HFFc6 (cell line): Measurements from ENCODE around the gene TPST2. TPM values are rescaled to one million over a fixed set of nuclear protein-coding genes. Genes with fewer than 3 reads are reported as not detected.
A peak's percentile ranks its signal among the peaks of the same experiment; 100 is the strongest.

ENCODE experiments used
- DNase-seq: peaks from one replicate; pipeline ENCODE4 v3.0.0-alpha.2; 2018
- H3K27ac Mint-ChIP-seq: 2 replicates; pipeline ENCODE4 v1.8.0; 2020; ENCODE audit warnings: mild to moderate bottlenecking, mixed read lengths
- H3K27me3 Mint-ChIP-seq: 2 replicates; pipeline ENCODE4 v1.8.0; 2021; ENCODE audit warnings: mild to moderate bottlenecking, moderate library complexity, mixed read lengths; ENCODE audit not compliant: insufficient read depth
- H3K36me3 Mint-ChIP-seq: 2 replicates; pipeline ENCODE4 v1.8.0; 2021; ENCODE audit warnings: low read depth, mixed read lengths
- H3K4me1 Mint-ChIP-seq: 2 replicates; pipeline ENCODE4 v1.8.0; 2020; ENCODE audit warnings: low read depth, mixed read lengths
- H3K4me3 Mint-ChIP-seq: 2 replicates; pipeline ENCODE4 v1.8.0; 2020; ENCODE audit warnings: mild to moderate bottlenecking, moderate library complexity, mixed read lengths
- H3K9me3 Mint-ChIP-seq: 2 replicates; pipeline ENCODE4 v1.8.0; 2020; ENCODE audit warnings: mild to moderate bottlenecking, mixed read lengths
- total RNA-seq, 6 experiments: library from RNA; stranded (reverse); fragmentation: NEBNext Ultra II Directional; extraction: Animal tissue kit (Norgen Biotek cat#: 25700); gene quantifications; 2 replicates in 1 of 6; 3 replicates in 5 of 6; pipeline ENCODE4 v1.2.3, GENCODE V29; 2021
- TF ChIP-seq, protein P1 (sequence below): fragments of 200-600 bp; sonication (generic); IDR thresholded peaks from 2 replicates; pipeline ENCODE4 v1.5.0; 2021; ENCODE audit warnings: antibody characterized with exemption, mild to moderate bottlenecking

TPST2 gene
- total RNA-seq, 6 experiments from 2014 or later, result 66.8 to 75.5 (median 73.8) TPM

DNA sequence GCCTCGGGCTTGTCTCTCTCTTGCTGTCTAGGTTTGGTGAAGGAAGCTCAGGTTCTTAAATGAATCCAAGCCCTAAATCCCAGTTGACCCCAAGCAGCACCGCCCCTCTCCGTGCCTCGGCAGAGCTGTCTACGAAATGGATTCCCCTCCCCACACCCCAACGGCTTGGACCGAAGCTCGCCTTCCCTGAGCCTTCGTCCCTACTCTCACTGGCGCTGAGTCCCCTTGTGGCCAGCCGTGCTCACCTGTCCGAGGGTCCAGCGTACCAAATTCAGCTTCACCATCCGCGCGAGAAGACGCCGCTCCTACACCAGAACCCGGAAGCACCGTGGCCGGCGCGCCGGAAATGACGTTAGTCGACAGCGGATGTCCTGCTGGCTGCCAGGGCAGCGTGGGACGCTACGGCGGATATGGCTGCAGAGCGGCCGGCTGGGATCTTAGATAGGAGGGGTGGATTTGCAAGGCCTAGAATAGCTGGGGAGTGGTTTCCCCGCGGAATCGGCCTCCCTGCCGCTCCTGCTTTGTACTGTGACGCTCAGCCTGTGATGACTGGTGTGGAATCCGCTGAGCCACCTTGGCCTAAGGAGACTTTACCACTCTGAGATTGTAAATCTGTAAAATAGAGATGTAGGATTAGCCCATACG lies 77.7 kb downstream of the TPST2 start, which contains the start of gene TFIP11:
TSS of gene TFIP11 (minus strand) at position 325 of the 645 bp plus-strand sequence. CDS start 2,201 bp downstream, outside the sequence.
- TF ChIP-seq, protein P1, sequence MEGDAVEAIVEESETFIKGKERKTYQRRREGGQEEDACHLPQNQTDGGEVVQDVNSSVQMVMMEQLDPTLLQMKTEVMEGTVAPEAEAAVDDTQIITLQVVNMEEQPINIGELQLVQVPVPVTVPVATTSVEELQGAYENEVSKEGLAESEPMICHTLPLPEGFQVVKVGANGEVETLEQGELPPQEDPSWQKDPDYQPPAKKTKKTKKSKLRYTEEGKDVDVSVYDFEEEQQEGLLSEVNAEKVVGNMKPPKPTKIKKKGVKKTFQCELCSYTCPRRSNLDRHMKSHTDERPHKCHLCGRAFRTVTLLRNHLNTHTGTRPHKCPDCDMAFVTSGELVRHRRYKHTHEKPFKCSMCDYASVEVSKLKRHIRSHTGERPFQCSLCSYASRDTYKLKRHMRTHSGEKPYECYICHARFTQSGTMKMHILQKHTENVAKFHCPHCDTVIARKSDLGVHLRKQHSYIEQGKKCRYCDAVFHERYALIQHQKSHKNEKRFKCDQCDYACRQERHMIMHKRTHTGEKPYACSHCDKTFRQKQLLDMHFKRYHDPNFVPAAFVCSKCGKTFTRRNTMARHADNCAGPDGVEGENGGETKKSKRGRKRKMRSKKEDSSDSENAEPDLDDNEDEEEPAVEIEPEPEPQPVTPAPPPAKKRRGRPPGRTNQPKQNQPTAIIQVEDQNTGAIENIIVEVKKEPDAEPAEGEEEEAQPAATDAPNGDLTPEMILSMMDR, result peak; percentile 45; the same call in 1 of the 2 replicates
- Mint-ChIP-seq H3K4me3 (peak within 1 kb of the TSS; percentile 100), H3K27me3 (no peaks in the 10 kb centered on the region), H3K4me1 (peaks cover 38% of the 10 kb centered on the region), H3K9me3 (no peaks in the 10 kb centered on the region), H3K36me3 (peaks cover 21% of the 10 kb centered on the region), H3K27ac (peak within 1 kb of the TSS; percentile 96)
- DNase-seq, result peak; percentile 88

DNA sequence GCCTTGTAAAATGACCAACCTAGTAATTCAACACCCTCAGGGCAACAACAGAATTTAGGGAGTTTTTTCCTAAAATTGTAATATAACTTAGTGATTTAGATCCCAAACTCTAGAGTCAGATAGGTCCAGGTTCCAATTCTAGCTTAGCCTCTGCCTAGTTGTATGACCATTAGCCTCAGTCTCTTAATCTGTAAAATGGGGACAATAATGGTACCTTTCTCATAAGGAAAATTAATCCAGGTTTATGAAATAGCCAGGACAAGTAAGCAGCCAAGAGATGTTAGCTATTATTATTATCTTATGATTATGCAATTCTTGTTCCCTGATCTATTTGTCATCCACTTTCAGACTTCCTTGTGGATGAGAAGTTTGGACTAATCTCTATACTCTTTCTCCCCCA lies 81.8 kb downstream of the TPST2 start:
- H3K4me3 Mint-ChIP-seq, result no peak overlapping the region
- DNase-seq, result no peak
- no peaks in the 10 kb centered on the region for H3K27me3 Mint-ChIP-seq
- no peak overlapping the region for H3K27ac Mint-ChIP-seq
- H3K9me3 Mint-ChIP-seq, result no peaks in the 10 kb centered on the region
- peaks cover 23% of the 10 kb centered on the region for H3K4me1 Mint-ChIP-seq
- TF ChIP-seq, protein P1, result no peak
- peaks cover 36% of the 10 kb centered on the region for H3K36me3 Mint-ChIP-seq

DNA sequence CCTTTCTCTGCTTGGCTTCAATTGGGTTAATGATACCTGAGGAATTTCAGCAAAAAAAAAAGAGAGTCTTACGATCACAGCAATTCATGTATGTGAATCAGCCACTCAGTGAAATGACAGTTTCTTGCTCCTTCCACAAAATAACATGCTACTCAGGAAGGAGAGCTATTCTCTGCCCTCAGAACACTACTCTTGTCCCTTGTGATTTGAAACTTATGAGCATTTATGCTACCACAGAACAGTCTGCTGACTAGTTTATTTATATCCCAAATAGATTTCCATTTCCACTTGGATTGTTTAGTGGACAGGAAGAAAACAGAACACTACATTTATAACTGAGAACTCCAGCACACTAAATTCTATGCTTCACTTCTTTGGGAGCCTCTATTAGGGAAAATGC lies 86.2 kb downstream of the TPST2 start:
- DNase-seq, result no peak
- no peaks in the 10 kb centered on the region; the same call in 1 of the 2 replicates for H3K27me3 Mint-ChIP-seq
- H3K4me1 Mint-ChIP-seq, result peaks cover 22% of the 10 kb centered on the region
- H3K9me3 Mint-ChIP-seq, result no peaks in the 10 kb centered on the region
- TF ChIP-seq, protein P1, result no peak
- no peak overlapping the region for H3K4me3 Mint-ChIP-seq
- no peak overlapping the region for H3K27ac Mint-ChIP-seq
- H3K36me3 Mint-ChIP-seq, result peaks cover 46% of the 10 kb centered on the region

DNA sequence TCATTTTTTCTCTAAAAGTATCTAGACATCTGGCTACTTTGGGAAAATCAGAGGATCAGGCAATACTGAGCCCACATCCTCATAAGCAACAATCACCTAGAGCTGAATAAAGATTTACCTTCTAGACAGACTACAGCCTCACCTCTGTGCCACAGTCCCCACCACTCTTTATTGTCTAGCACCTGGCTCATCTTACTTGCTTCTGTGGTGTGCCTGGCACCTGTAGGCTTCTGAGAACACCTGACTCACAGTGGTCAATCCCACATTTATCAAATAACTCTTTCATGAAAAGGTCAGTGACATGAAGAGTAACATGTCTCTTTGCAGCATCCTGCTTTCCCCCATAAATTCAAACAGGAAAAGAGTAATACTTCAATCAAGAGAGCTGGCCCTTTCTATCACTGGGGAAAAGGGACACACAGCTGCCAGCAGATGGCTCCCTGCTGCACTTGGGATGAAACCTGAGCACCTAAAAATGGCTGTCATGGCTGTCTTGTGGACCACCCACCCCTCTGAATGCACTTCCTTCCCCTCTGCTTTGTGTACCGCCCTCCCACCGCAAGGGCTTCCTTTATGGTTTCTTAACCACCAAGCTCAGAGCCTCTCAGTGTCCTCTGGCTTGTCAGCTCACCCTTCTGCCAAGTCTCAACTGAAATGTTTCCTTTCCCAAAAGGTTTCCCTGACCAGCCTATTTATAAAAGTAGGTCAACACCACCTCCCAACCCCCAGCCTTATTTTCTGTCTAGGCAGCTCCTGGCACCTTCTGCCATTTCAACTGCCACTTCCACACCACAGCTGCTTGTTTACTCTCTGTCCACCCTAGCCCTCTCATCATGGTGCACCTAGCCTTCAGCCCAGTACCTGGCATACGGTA lies 87.0 kb downstream of the TPST2 start:
- Mint-ChIP-seq H3K27ac (peak overlapping the region; percentile 15; the same call in 1 of the 2 replicates), H3K27me3 (no peaks in the 10 kb centered on the region; the same call in 1 of the 2 replicates), H3K36me3 (peaks cover 48% of the 10 kb centered on the region), H3K4me1 (peaks cover 22% of the 10 kb centered on the region), H3K4me3 (no peak overlapping the region), H3K9me3 (no peaks in the 10 kb centered on the region)
- peak; percentile 33 for DNase-seq
- TF ChIP-seq, protein P1, result peak; percentile 77

DNA sequence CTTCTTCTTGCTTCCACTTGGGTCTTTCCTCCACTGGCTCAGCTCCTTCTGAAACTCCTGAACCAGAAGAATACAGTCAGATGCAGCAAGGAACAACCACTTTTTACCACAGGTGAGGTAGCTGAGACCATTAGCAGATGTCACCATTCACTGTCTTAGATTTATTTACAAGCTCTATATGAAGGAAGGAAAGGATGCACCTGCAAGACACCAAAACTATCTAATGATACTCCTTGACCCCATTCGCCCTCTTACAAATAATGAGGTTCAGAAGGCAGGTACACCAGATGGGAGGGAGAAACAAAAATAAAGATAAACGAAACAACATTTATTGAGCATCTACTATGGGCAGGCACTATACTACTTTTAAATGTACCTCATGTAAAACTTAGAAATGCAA lies 87.9 kb downstream of the TPST2 start:
- H3K9me3 Mint-ChIP-seq, result no peaks in the 10 kb centered on the region
- TF ChIP-seq, protein P1, result no peak
- H3K4me3 Mint-ChIP-seq, result no peak overlapping the region
- no peaks in the 10 kb centered on the region; the same call in 1 of the 2 replicates for H3K27me3 Mint-ChIP-seq
- H3K36me3 Mint-ChIP-seq, result peaks cover 50% of the 10 kb centered on the region
- peaks cover 22% of the 10 kb centered on the region for H3K4me1 Mint-ChIP-seq
- no peak for DNase-seq
- H3K27ac Mint-ChIP-seq, result no peak overlapping the region
